Upper lobe of left lung (tissue), 6 donors: ENCODE measurements around the gene AVPR1B. TPM values are rescaled to one million over a fixed set of nuclear protein-coding genes. Genes with fewer than 3 reads are reported as not detected.
A peak's percentile ranks its signal among the peaks of the same experiment; 100 is the strongest.
"Not testable (repeated sequence)": the region's sequence is repeated elsewhere in the genome, so short reads cannot be mapped to it uniquely, and the experiment has no call there.

Experiments used
- ATAC-seq, 2 donors: fragments of 200-7000 bp; cut with Tn5 transposase; one replicate each; pipeline ENCODE4 v1.9.1; 2022; ENCODE audit warnings: mild to moderate bottlenecking in 2 of 2, moderate library complexity in 2 of 2; ENCODE audit not compliant: low FRiP score in 2 of 2
- DNase-seq, 2 donors: peaks; one replicate each; pipeline ENCODE4 v3.0.0-alpha.2; 2019 to 2020
- H3K27ac ChIP-seq, 4 donors: fragments of 200-600 bp; sonication (generic); one replicate each; pipeline ENCODE4 v1.5.1; 2016 to 2019
- H3K27me3 ChIP-seq, 4 donors: fragments of 200-600 bp; sonication (generic); one replicate each; pipeline ENCODE4 v1.5.1; 2017 to 2019
- H3K36me3 ChIP-seq, 4 donors: fragments of 200-600 bp; sonication (generic); one replicate each; pipeline ENCODE4 v1.5.1; 2016 to 2019
- H3K4me1 ChIP-seq, 4 donors: fragments of 200-600 bp; sonication (generic); one replicate each; pipeline ENCODE4 v1.5.1; 2018 to 2019
- H3K4me3 ChIP-seq, 4 donors: fragments of 200-600 bp; sonication (generic); one replicate each; pipeline ENCODE4 v1.5.1; 2017 to 2019; ENCODE audit warnings: mild to moderate bottlenecking in 2 of 4, moderate library complexity in 1 of 4
- H3K9me3 ChIP-seq, 4 donors: fragments of 200-600 bp; sonication (generic); one replicate each; pipeline ENCODE4 v1.5.1; 2018 to 2019
- EP300 ChIP-seq, 4 donors: sonication (generic); formaldehyde crosslinking; IDR thresholded peaks; one replicate each; pipeline ENCODE4 v1.5.1; 2017; ENCODE audit warnings: antibody characterized with exemption in 4 of 4, control low read depth in 2 of 4
- POLR2A ChIP-seq, 4 donors: fragments of 450-650 bp; IDR thresholded peaks; one replicate each; pipeline ENCODE4 v1.5.1; 2016 to 2017; ENCODE audit warnings: antibody characterized with exemption in 4 of 4, mild to moderate bottlenecking in 2 of 4
- POLR2AphosphoS5 ChIP-seq, 2 donors: sonication (generic); formaldehyde crosslinking; IDR thresholded peaks; one replicate each; pipeline ENCODE4 v1.5.1; 2017; ENCODE audit warnings: antibody characterized with exemption in 2 of 2
- WGBS, 2 donors: methylation state at CpG; one replicate each; pipeline ENCODE4 v1.1.5; 2017 to 2018; 5-methylcytosine and 5-hydroxymethylcytosine counted together
- small RNA-seq, 4 donors: library from RNA; depleted of rRNA; stranded (forward); fragments of <200 nt; gene quantifications; one replicate each; pipeline ENCODE3, GENCODE V24; 2016
- total RNA-seq, 6 donors: library from RNA; depleted of rRNA in 4 of 6; stranded (reverse); fragments of >200 nt in 4 of 6; gene quantifications; one replicate each; pipeline versions ENCODE4 v1.1.0 to v1.2.1, GENCODE V29; 2016 to 2021
- TF ChIP-seq, protein P1 (sequence below), 6 experiments: fragments of 450-650 bp in 4 of 6; fragments of 200-600 bp in 2 of 6; sonication (generic) in 2 of 6; IDR thresholded peaks; one replicate each; pipeline ENCODE4 v1.5.1; 2016 to 2019; ENCODE audit warnings: antibody characterized with exemption in 6 of 6
- donor health status: DM: no; HTN: no; CAD: no; lungs with moderate emphysema.
- donor health status: DM: no; HTN: yes; CAD: no; lungs with severe emphysema.

The AVPR1B gene
- total RNA-seq, 6 donors from 2014 or later, result not detected

DNA sequence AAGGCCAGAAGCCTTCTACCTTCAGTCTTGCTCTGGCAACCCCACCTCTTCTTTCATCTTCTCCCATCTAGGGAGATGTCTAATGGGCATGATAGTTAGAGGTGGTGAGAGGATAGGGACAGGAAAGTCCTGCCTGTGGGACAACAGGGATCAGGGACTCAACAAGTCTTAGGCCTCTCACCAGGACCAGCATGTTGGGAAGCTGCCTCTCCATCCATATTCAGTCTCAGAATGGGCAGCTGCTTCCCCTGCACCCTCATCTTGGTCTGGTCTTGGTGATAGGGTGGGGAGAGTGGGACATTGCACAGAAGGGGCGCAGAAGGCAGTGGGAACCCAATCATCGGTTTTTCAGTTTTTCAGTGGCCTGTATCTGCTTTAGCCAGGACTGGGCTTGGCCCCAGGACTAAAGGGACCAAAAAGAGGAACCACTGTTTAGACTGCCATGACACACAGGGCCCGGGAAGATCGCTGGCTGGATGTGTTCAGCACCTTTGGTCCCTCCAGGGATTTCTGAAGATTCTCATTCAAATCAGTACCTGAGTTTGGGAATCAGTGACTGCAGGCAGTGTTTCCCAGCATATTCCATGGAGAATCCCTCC is 51.5 kb downstream of the AVPR1B start:
- Histone ChIP-seq H3K36me3 (no peaks in the 10 kb centered on the region), H3K4me1 (peaks cover 0 to 18% (median 8%) of the 10 kb centered on the region in 4 donors), H3K27me3 (no peaks in the 10 kb centered on the region), H3K9me3 (no peaks in the 10 kb centered on the region), H3K4me3 (no peak overlapping the region), H3K27ac (no peak overlapping the region)
- 81 to 86% methylated on average over 4 of the region's 4 CpGs for WGBS, 2 donors
- no peak for TF ChIP-seq EP300 (IDR thresholded peaks at IDR 0.05)
- peak in 1 of 2 donors; percentile 36 for ATAC-seq
- no peak for DNase-seq

DNA sequence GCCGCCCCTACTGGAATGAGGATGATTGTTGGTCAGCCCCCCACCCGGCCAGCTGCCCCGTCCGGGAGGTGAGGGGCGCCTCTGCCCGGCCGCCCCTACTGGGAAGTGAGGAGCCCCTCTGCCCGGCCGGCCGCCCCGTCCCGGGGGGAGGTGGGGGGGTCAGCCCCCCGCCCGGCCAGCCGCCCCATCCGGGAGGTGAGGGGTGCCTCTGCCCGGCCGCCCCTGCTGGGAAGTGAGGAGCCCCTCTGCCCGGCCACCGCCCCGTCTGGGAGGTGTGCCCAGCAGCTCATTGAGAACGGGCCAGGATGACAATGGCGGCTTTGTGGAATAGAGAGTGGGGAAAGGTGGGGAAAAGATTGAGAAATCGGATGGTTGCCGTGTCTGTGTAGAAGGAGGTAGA is 52.7 kb downstream of the AVPR1B start:
- not testable (repeated sequence) for H3K9me3 ChIP-seq
- WGBS, 2 donors, result 90 to 98% methylated on average over 7 to 9 of the region's 25 CpGs

DNA sequence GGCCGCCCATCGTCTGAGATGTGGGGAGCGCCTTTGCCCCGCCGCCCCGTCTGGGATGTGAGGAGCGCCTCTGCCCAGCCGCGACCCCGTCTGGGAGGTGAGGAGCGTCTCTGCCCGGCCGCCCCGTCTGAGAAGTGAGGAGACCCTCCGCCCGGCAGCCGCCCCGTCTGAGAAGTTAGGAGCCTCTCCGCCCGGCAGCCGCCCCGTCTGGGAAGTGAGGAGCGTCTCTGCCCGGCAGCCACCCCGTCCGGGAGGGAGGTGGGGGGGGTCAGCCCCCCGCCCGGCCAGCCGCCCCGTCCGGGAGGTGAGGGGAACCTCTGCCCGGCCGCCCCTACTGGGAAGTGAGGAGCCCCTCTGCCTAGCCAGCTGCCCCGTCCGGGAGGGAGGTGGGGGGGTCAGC is 53.2 kb downstream of the AVPR1B start:
- WGBS, 2 donors, result 93% methylated on average over 16 of the region's 35 CpGs; no CpG with 5 or more reads in 1 of the 2 donors
- H3K9me3 ChIP-seq, H3K27ac ChIP-seq, H3K4me3 ChIP-seq, H3K36me3 ChIP-seq, ATAC-seq, H3K27me3 ChIP-seq: not testable (repeated sequence)
- peaks cover 0 to 18% (median 8%) of the 10 kb centered on the region in 4 donors for H3K4me1 ChIP-seq
- peak in 1 of 2 donors; percentile 74 for DNase-seq

More for the DNA sequence above, 52.7 kb downstream of the AVPR1B start:
- not testable (repeated sequence) for ATAC-seq, H3K27ac ChIP-seq, H3K36me3 ChIP-seq, H3K27me3 ChIP-seq, H3K4me3 ChIP-seq
- peaks cover 0 to 18% (median 8%) of the 10 kb centered on the region in 4 donors for H3K4me1 ChIP-seq
- peak in 1 of 2 donors; percentile 50 for DNase-seq

DNA sequence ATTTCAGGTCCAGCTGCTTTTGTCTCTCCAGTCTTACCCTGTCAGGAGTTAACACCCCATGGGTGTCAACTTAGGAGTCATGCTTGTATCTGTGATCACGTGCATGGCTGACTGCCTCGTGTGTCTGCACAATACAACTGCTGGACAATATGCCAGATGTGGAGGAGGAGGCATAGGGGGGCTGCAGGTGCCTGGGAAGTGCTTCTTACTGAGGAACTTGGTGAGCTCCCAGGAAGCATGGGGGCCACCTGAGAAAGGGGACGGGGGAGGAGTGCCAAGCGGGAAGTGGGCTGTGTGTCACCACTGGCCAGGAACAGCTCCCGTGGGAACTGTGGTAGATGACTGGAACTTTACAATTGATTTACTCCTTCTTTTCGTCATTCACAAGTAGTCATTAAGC is 54.7 kb downstream of the AVPR1B start:
- ATAC-seq (no peak), DNase-seq (no peak)

DNA sequence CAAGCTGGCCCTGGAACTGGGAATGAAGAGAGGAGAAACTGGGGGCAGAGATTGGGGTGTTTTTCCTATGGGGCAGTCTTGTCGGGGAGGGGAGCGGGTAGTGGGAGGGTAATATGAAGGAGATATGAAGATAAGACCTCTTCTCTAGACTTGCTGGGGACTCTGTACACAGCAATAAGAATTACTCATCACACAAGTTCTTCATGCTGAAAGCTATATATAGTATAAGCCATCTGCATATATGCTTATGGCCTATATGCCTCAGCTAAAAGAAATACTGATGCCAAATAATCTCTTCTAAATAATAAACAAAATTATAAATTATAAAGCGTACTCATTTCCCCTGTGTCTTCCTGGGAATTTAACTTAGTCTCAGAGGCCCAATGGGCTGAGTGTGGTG is 56.3 kb downstream of the AVPR1B start:
- Histone ChIP-seq H3K27ac (no peak overlapping the region), H3K4me1 (no peaks in the 10 kb centered on the region), H3K4me3 (no peak overlapping the region), H3K27me3 (no peaks in the 10 kb centered on the region), H3K36me3 (no peaks in the 10 kb centered on the region), H3K9me3 (no peaks in the 10 kb centered on the region)
- ATAC-seq (no peak), DNase-seq (no peak)
- 95 to 97% methylated on average over 3 of the region's 3 CpGs for WGBS, 2 donors
- no peak for TF ChIP-seq POLR2A (IDR thresholded peaks at IDR 0.05)
- no peak for TF ChIP-seq EP300 (IDR thresholded peaks at IDR 0.05)
- TF ChIP-seq, protein P1, sequence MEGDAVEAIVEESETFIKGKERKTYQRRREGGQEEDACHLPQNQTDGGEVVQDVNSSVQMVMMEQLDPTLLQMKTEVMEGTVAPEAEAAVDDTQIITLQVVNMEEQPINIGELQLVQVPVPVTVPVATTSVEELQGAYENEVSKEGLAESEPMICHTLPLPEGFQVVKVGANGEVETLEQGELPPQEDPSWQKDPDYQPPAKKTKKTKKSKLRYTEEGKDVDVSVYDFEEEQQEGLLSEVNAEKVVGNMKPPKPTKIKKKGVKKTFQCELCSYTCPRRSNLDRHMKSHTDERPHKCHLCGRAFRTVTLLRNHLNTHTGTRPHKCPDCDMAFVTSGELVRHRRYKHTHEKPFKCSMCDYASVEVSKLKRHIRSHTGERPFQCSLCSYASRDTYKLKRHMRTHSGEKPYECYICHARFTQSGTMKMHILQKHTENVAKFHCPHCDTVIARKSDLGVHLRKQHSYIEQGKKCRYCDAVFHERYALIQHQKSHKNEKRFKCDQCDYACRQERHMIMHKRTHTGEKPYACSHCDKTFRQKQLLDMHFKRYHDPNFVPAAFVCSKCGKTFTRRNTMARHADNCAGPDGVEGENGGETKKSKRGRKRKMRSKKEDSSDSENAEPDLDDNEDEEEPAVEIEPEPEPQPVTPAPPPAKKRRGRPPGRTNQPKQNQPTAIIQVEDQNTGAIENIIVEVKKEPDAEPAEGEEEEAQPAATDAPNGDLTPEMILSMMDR (IDR thresholded peaks at IDR 0.05), result no peak
- TF ChIP-seq POLR2AphosphoS5 (IDR thresholded peaks at IDR 0.05), result no peak

More for the DNA sequence above, 54.7 kb downstream of the AVPR1B start:
- Histone ChIP-seq H3K4me1 (peaks cover 0 to 9% (median 5%) of the 10 kb centered on the region in 4 donors), H3K4me3 (no peak overlapping the region), H3K36me3 (no peaks in the 10 kb centered on the region), H3K9me3 (no peaks in the 10 kb centered on the region), H3K27me3 (no peaks in the 10 kb centered on the region), H3K27ac (no peak overlapping the region)
- TF ChIP-seq POLR2A (IDR thresholded peaks at IDR 0.05) (no peak), POLR2AphosphoS5 (IDR thresholded peaks at IDR 0.05) (no peak)
- TF ChIP-seq, protein P1 (IDR thresholded peaks at IDR 0.05), result no peak
- 85% methylated on average over 6 of the region's 6 CpGs for WGBS, 2 donors

Small RNAs within 50 kb of the gene (small RNA-seq; reads per million reads assigned to genes)
- gene RF00271, result 0 reads per million in 4 donors

Other genes starting within 250 kb of the AVPR1B start
- 10 to 100 TPM; 10.6 to 31.9 (median 20.9) TPM for gene SLC26A9, start 173.9 kb downstream of the AVPR1B start, total RNA-seq
- gene RAB7B, start 114.0 kb downstream of the AVPR1B start, total RNA-seq, result 10 to 100 TPM in 2 of 6 donors, 1 to 10 TPM in 4; 2.6 to 27.5 (median 9.1) TPM
- 100 to 1,000 TPM in 3 of 6 donors, 10 to 100 TPM in 3; 34.6 to 132 (median 106) TPM for gene CTSE, start 93.5 kb downstream of the AVPR1B start, total RNA-seq
- 10 to 100 TPM in 1 of 6 donors, 1 to 10 TPM in 4, not detected in 1; 1.4 to 19.0 (median 6.8) TPM for gene RHEX, start 64.2 kb downstream of the AVPR1B start, total RNA-seq
- 1 to 10 TPM in 3 of 6 donors, under 1 TPM in 2, not detected in 1; 0.89 to 6.6 (median 3.3) TPM for gene FAM72A, start 85.5 kb upstream of the AVPR1B start, total RNA-seq
- 100 to 1,000 TPM in 2 of 6 donors, 10 to 100 TPM in 4; 43.8 to 111 (median 66.2) TPM for gene SRGAP2, start 86.2 kb upstream of the AVPR1B start, total RNA-seq